ENCODE data around the gene MAP4K2.

MAP4K2 gene

DNA sequence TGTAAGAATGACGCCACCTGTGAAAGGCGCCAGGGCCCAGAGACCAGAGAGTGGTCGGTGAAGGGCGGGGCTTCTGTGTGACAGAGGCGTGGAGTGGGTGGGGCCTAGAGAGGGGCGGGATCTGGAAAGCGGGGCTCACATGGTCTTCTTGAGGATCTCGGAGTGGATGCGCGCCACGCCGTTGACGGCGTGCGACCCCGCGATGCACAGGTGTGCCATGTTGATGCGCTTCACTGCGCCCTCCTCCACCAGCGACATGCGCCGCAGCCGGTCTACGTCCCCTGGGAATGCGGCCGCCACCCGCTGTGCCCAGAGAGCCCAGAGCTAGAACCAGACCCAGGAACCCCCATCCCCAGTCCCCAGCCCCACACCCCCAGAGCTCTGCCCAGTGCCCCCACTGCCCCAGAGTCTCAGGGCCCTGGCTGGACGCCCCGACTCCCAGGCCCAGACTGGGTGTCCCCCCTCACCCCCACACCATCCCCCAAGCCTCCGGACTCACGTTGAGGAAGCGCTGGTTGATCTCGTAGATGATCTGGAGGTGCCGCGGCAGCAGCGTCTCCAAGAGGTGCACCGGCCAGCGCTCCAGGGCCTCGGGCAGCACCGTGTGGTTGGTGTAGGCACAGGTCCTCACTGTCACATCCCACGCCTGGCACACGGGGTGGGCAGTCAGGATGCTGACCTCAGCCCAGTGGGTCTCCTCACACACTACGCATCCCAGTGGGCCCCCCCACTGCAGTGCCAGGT is 49.5 kb downstream of the MAP4K2 start:
- no peak for DNase-seq

- DNase-seq, result no peak
Measured at GRCh38 chr11:64753019-64753379, 50.0 kb downstream of the MAP4K2 start.

DNA sequence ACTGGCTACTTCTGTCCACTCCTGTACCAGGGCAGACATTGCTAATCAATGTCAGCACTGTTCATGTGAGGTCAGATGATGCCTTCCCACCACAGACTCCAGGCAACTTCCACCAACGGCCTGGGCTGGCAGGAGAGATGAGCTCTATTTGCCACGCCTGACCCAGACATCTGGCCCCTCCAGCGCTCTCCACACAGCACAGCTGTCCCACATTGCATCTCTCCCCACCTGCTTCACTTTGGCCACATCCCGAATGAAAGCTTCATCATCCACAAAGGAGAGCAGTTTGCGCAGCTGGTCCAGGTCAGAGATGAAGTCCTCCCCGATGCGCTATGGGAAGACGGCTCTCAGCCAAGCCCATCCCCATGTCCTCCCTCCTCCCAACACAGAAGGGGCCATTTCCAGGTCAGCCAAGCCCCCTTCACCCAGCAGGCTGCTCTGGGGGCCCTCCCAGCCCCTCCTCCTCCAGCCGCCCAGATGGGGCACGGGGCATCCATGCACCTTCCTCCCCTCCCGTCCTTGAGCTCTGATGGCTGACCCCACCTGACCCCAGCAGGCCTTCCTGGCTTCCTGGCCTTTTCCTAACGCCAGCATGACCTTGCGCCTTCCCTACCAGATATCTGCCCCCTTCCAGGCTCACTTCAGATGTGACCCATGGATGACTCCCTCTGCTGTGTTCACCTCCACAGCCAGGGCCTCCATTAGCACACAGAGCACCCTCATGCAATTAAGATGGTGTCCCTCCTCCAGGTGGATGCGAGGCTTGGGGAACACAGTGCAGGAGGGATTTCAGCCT is 50.6 kb downstream of the MAP4K2 start:
- no peak for DNase-seq

DNA sequence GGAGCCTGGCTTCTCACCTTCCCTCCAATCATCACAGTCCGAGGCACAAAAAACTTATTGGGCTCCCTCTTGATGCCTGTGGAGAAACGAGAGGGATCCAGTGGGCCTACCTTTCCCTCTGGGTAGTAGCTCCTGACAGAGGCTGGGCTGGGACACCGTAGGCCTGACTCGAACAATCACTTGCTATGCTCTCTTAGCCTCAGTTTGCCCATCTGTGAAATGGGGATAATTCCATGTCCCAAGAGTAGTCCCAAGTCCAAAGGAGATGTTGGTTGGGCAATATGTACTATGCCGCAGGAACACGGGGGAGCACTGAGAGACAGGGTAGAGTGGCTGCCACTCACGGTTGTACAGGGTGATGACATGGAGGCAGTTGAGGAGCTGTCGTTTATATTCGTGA is 51.4 kb downstream of the MAP4K2 start:
- DNase-seq, result no peak

GRCh38 chr11:64751136-64751535 is 51.9 kb downstream of the MAP4K2 start:
- no peak for DNase-seq

GRCh38 chr11:64750361-64751054 is 52.5 kb downstream of the MAP4K2 start:
- DNase-seq, result no peak

DNA sequence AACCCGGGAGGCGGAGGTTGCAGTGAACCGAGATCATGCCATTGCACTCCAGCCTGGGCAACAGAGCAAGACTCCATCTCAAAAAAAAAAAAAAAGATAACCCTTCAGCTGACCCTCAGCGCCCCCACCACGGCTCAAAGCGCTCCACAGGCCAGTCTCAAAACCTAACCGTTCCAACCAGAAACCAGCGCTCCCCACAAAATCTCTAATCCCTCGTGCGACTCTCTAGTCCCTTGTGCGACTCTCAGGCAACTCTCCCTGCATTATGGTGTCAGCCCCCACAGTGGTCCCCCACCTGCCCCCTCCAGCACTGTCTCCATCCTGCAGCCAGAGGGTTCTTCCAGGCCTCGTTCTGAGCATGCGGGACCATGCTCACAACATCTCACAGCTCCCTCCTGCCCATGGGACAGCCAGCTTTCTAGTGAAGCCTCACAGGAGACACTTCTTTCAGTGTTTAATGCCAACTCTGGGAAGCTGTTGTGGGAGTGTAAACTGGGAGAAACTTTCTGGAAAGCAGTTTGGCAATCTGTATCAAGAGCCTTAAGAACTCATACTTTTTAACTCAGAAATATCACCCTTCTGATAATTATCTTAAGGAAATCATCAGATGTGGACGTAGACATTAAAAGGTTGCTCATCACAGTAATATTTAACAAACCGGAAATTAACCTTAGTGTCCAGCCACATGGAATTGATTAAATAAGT is 54.9 kb downstream of the MAP4K2 start:
- DNase-seq, result no peak

- DNase-seq, result no peak
Measured at GRCh38 chr11:64746486-64746885, 56.5 kb downstream of the MAP4K2 start.

DNA sequence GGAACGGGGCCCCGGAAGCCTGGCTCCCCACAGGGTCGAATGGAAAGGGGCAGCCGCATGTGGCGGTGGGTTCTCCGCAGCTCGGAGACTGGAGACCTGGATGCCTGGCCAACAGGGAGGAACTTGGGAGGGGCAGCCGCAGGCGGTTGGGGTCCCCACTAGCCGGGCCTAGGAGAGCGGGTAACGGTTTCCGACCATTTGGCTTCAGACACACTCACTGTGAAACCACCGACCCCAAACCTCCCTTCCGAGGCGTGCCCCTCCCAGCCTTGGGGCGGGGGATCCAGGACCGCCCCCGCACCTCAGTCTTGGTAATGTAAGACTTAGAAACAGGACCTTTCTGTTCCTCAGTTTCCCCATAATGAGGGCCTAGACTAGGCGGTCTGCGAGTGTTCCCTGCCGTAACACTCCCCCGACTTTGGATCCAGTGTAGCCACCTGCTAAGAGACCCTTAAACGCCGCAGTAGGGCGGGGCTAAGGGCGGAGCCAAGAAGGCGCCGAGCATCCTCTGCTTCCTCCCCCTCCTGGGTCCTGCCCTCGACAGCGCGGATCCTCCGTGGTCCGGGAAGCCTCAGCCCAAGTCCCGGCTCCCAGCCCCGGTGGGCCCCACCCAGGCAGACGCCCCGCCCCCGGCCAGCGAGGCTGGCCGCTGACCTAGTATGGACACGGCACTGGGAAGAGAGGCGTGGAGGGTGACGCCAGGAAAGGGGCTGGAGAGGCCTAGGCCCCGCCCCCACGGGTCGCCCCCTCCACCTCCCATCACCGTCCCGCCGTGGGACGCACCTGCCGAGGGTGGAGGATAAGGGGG is 57.3 kb downstream of the MAP4K2 start:
- DNase-seq, result peak; percentile 53 to 70

- peak; percentile 33 to 64 for DNase-seq
Measured at GRCh38 chr11:64745189-64745520, 57.9 kb downstream of the MAP4K2 start.

DNA sequence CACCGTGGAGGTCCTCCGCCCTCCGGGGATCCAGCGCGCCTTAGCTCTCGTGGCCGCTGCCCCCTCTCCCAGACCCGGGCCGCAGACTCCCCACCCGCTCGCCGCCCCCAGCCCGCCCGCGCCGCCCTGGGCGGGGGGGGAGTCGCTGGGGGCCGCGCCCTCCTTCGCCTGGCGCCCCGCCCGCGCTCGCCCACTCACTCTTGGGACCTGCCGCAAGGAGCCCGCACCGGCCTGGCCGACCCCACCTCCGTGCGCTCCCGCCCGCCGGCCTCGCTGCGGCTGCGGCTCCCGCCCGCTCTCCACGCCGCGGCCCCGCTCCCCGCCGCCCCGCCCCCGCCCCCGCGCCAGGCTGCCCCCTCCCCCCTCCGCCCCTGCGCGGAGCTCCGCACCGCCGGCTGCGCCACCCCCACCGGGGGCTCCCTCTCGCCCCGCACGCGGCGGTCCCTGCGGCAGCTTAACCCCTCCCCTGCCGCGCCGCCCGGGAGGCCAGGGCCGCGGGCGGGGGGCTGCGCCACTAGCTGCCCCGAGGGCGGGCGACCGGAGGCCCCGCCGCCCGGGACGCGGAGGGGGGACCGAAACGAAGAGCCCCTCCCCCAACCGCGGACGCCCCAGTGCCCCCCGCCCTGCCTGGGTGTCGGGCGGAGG is 58.3 kb downstream of the MAP4K2 start:
- DNase-seq, result peak; percentile 28 to 39

DNA sequence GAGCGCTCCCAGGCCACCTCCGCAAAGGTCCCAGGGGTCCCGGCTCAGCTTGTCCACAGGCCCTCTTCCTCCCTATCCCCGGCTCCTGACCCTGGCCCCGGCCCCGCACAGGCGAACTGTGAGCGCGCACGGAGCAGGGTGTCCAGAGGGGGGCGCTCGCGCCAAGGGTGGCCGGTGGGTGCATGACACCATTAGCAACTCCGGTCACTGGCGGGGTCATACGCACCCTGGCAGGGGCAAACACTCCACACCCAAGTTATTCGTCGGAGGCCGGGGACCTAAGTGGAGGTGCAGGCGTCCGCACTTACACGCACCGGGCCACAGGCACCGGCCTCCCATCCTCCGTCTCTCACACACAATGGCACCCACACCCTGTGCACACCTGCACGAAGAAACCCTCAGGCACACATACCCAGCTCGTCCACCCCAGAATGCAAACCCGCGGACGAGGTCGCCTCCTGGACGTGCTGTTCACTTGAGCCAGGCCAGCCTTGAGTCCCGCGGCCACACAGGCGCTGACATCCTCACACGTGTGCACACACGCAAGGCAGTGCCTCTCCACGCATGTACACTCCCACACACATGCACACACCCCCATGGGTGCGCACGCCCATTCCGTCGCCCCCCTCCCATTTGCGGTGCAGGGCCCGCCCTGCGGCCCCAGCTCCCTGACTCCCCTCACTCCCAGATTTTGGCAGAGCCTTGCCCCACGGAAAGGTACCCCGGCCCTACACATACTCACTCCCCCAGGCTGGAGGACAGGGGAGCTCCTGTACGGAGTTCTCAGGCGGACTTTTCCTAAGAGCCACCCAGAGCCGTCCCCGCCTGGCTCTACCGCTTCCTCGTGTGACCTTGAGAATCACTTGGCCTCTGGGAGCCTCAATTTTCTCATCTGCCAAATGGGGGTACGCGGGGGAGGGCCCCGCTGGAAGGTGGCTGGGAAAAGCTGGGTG is 59.1 kb downstream of the MAP4K2 start, which contains the start of gene RASGRP2:
RASGRP2 (minus strand) TSS at position 552 of the 953 bp plus-strand sequence. CDS start 1,276 bp downstream, outside the sequence.
- DNase-seq, result peak; percentile 71 to 73

GRCh38 chr11:64742889-64743590 is 60.0 kb downstream of the MAP4K2 start:
- peak; percentile 65 to 80 for DNase-seq

GRCh38 chr11:64742087-64742888 is 60.7 kb downstream of the MAP4K2 start:
- DNase-seq, result peak; percentile 24 to 26

- DNase-seq, result no peak
Measured at GRCh38 chr11:64741375-64742086, 61.5 kb downstream of the MAP4K2 start.

- no peak for DNase-seq
Measured at GRCh38 chr11:64739871-64740270, 63.1 kb downstream of the MAP4K2 start.

DNA sequence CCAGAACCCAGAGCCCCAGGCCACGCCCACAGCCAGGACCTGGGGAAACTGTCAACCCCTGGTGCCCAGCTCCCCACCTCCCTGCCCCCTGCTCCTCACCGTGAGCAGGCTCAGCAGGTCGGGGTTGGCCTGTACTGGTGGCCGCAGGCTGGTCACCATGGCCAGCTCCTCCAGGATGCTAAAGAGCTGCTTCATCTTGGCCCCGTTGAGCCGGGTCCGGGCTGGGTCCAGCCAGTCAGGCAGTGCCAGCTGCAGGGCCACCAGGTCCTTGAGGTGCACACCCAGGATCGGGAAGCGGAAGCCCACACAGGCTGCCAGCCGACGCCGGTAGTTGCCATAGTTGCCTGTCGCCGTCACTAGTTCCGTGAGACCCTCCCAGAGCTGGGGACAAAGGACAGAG is 66.4 kb downstream of the MAP4K2 start:
- DNase-seq, result no peak

DNA sequence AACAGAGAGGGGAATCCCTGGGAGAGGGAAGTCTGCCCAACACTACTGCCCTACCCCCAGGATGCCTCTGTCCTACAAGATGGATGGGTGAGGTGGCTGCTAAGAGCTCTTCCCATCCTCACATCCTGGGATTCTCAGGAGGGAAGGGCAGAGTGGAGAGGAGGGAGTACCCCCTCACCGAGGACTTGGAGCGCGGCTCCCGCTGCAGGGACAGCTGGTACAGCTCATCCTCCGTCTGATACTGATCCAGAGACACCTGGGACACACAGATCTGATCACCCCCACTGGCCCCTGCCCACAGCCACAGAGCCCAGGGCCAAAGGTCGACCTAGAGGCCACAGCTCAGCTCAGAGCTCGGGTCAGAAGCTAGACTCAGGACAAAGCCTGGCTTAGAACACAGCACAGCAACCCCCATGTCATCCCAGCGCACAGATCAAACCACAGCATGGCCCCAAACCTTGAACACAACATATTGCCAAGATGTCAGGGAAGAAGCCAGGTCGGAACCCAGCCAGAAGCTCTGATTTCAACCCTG is 67.2 kb downstream of the MAP4K2 start:
- DNase-seq, result no peak
